ENCODE results near the gene NRIP3. TPM values are rescaled to one million over a fixed set of nuclear protein-coding genes. Genes with fewer than 3 reads are reported as not detected.

Gene NRIP3
- total and polyA plus RNA-seq, 2 of the 13 experiments (the other 11 are each of a cell fraction or from before 2014, with no cell fraction given) = 0.04 to 0.07 TPM

- TF ChIP-seq ZFX (CRISPR knock-in tag; IDR thresholded peaks at IDR 0.05; ENCODE audit: low read depth) (no peak), CERS6 (CRISPR knock-in tag; IDR thresholded peaks at IDR 0.05) (no peak), XRCC5 (optimal IDR thresholded peaks at IDR 0.05; ENCODE audit: low read length) (no peak), ZFP82 (CRISPR knock-in tag; IDR thresholded peaks at IDR 0.05; ENCODE audit: borderline replicate concordance) (no peak), FOXO1 (CRISPR knock-in tag; IDR thresholded peaks at IDR 0.05) (peak; percentile 49; the same call in 1 of the 2 replicates), ZNF550 (CRISPR knock-in tag; IDR thresholded peaks at IDR 0.05; ENCODE audit: borderline replicate concordance) (no peak), ARID3A (IDR thresholded peaks at IDR 0.05; ENCODE audit: low read depth, low read length) (no peak), EP300 (IDR thresholded peaks at IDR 0.05; ENCODE audit: low read depth in 2 of 2, low read length in 2 of 2) (peak in 1 of 2 experiments; percentile 44; a peak in 1 of 4 replicates), EP300 (CRISPR knock-in tag; IDR thresholded peaks at IDR 0.05; ENCODE audit: borderline replicate concordance) (no peak), MED8 (CRISPR knock-in tag; IDR thresholded peaks at IDR 0.05; ENCODE audit: insufficient replicate concordance) (no peak), CREBL2 (CRISPR knock-in tag; IDR thresholded peaks at IDR 0.05; ENCODE audit: borderline replicate concordance) (no peak), ZNF75D (CRISPR knock-in tag; IDR thresholded peaks at IDR 0.05; ENCODE audit: borderline replicate concordance) (no peak), TARDBP (CRISPR knock-in tag; IDR thresholded peaks at IDR 0.05) (no peak), FOXJ3 (CRISPR knock-in tag; IDR thresholded peaks at IDR 0.05; ENCODE audit: borderline replicate concordance) (peak; percentile 28; the same call in 1 of the 2 replicates), DMAP1 (CRISPR knock-in tag; IDR thresholded peaks at IDR 0.05) (no peak), TBX2 (CRISPR knock-in tag; IDR thresholded peaks at IDR 0.05; ENCODE audit: borderline replicate concordance) (no peak), IKZF1 (IDR thresholded peaks at IDR 0.05) (no peak), MED1 (CRISPR knock-in tag; IDR thresholded peaks at IDR 0.05) (0 out of 2 replicates have a peak, but pooled peaks have one; percentile 35), ZNF10 (CRISPR knock-in tag; IDR thresholded peaks at IDR 0.05; ENCODE audit: borderline replicate concordance, low read depth) (no peak), SATB2 (CRISPR knock-in tag; IDR thresholded peaks at IDR 0.05) (no peak), ZNF710 (CRISPR knock-in tag; IDR thresholded peaks at IDR 0.05; ENCODE audit: borderline replicate concordance) (no peak), SSRP1 (CRISPR knock-in tag; IDR thresholded peaks at IDR 0.05) (no peak), SOX5 (CRISPR knock-in tag; IDR thresholded peaks at IDR 0.05; ENCODE audit: borderline replicate concordance) (0 out of 2 replicates have a peak, but pooled peaks have one; percentile 26), ZNF253 (CRISPR knock-in tag; IDR thresholded peaks at IDR 0.05; ENCODE audit: borderline replicate concordance) (no peak), ZNF263 (CRISPR knock-in tag; IDR thresholded peaks at IDR 0.05) (no peak), ZNF674 (CRISPR knock-in tag; IDR thresholded peaks at IDR 0.05; ENCODE audit: low read depth) (no peak), ZNF468 (CRISPR knock-in tag; IDR thresholded peaks at IDR 0.05) (no peak)
Observed at GRCh38 chr11:8985462-8985861, 18.3 kb downstream of the NRIP3 start (continued).
